Vagina (tissue), 2 donors: ENCODE results near the gene RAB17.

Experiments
- CTCF ChIP-seq, 3 experiments: fragments of 450-650 bp in 2 of 3; fragments of 200-600 bp in 1 of 3; sonication (generic) in 1 of 3; IDR thresholded peaks; one replicate each; pipeline ENCODE4 v1.5.1; 2017 to 2019; ENCODE audit warnings: antibody characterized with exemption in 3 of 3, mild to moderate bottlenecking in 2 of 3, moderate library complexity in 2 of 3
- POLR2AphosphoS5 ChIP-seq, 2 donors: sonication (generic); formaldehyde crosslinking; IDR thresholded peaks; one replicate each; pipeline ENCODE4 v1.9.0; 2017; ENCODE audit warnings: antibody characterized with exemption in 2 of 2, mild to moderate bottlenecking in 2 of 2, low read depth in 1 of 2; ENCODE audit not compliant: insufficient read depth in 1 of 2

DNA sequence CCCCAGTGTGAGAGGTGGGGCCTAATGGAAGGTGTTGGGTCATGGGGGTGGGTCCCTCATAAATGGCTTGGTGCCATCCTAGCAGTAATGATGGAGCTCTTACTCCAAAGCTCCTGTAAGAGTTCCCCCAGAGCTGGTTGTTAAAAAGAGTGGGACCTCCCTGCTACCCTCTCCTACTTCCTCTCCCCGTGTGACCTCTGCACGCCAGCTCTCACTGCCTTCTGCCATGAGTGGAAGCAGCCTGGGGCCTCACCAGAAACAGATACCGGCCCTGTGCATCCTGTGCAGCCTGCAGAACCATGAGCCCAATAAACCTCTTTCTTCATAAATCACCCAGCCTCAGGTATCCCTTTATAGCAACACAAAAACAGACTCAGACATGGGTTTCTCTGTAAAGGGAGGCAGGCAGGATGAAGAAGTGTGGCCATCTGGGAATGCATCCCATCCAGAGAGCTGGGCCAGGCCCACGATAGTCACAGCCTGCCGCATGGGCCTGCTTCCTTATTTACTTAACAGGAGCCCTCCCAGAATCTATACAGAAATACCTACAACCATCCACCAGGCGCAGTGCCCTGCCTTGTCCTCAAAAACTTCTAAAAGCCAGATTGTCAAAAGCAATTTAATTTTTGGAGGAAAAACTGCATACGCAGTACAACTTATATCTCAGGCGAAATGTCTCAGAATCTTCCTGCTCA, 16.7 kb downstream of the RAB17 start:
- TF ChIP-seq POLR2AphosphoS5 (IDR thresholded peaks at IDR 0.05; ENCODE audit: insufficient read depth in 1 of 2, low read depth in 1 of 2) (no peak), CTCF (IDR thresholded peaks at IDR 0.05) (no peak)
